Astrocyte of the cerebellum (primary cell): Measurements from ENCODE around the gene UMODL1.

Experiments
- DNase-seq: peaks from one replicate; pipeline ENCODE4 v3.0.0-alpha.2; 2011; ENCODE audit warnings: low read depth
- H3K4me3 ChIP-seq: 2 replicates; pipeline ENCODE4 v1.5.1; 2011; ENCODE audit warnings: mild to moderate bottlenecking, low read depth, low read length, moderate library complexity
- in situ Hi-C: cut with HindIII; loops from 2 replicates; pipeline ENCODE4 v1.10.0; 2017; ENCODE audit warnings: low sequenced_read_pairs
- TF ChIP-seq, protein P1 (sequence below): IDR thresholded peaks from 2 replicates; pipeline ENCODE4 v1.5.1; 2012; ENCODE audit warnings: low read length, low read depth, moderate library complexity, mild to moderate bottlenecking; ENCODE audit errors: missing control alignments

The UMODL1 gene

DNA sequence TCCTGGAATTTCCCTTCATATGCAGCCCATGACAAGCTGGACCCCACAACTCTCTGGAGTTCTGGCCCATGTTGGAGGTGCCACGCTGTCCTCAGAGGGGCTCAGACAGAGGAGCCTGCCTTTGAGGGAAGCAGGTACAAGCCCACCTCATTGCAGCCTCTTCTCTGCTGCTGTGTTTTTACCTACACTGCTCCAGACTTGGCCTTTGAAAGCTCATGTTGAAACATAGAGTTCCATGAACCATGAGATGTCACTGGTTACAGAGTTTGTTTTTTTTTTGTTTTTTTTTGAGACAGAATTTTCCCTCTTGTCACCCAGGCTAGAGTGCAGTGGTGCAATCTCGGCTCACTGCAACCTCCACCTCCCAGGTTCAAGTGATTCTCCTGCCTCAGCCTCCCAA is 38.9 kb upstream of the UMODL1 start:
- in situ Hi-C loops = no loop called here
- no peak overlapping the region for H3K4me3 ChIP-seq
- TF ChIP-seq, protein P1, sequence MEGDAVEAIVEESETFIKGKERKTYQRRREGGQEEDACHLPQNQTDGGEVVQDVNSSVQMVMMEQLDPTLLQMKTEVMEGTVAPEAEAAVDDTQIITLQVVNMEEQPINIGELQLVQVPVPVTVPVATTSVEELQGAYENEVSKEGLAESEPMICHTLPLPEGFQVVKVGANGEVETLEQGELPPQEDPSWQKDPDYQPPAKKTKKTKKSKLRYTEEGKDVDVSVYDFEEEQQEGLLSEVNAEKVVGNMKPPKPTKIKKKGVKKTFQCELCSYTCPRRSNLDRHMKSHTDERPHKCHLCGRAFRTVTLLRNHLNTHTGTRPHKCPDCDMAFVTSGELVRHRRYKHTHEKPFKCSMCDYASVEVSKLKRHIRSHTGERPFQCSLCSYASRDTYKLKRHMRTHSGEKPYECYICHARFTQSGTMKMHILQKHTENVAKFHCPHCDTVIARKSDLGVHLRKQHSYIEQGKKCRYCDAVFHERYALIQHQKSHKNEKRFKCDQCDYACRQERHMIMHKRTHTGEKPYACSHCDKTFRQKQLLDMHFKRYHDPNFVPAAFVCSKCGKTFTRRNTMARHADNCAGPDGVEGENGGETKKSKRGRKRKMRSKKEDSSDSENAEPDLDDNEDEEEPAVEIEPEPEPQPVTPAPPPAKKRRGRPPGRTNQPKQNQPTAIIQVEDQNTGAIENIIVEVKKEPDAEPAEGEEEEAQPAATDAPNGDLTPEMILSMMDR = no peak
- DNase-seq = no peak

DNA sequence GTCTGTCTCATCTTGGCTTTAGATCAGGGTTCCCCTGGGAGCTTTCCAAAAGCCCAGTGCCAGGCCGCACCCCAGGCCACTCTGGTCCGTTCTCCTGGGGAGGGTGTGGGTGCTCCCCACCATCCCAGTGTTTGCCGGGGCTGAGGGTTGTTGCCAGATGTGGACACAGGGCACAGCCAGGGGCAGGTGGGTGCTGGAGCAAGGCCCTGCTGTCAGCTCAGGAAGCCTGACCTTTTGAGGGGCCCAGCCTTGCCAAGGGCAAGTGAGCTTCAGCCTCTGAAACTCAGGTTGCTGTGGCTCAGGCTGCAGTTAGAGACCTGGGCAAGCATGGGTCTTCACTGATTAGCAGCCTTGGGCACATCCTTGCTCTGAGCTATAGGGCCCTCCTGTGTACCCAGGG is 38.1 kb upstream of the UMODL1 start:
- H3K4me3 ChIP-seq = no peak overlapping the region
- DNase-seq = no peak
- in situ Hi-C loops = no loop called here
- TF ChIP-seq, protein P1 = no peak

DNA sequence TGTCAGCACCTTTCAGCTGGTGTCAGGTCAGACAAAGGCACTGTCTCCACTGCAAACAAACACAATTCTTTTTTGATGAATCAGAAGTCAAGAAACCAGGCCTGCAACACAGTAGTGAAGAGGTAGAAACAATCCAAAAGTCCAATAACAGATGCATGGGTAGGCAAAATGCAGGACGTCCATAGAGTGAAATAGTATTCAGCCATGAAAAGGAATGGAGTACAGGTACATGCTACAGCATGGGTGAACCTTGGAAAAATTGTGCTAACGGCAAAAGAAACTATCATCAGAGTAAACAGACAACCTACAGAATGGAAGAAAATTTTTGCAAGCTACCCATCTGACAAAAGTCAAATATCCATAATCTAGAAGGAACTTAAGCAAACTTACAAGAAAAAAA is 34.8 kb upstream of the UMODL1 start:
- TF ChIP-seq, protein P1 = no peak
- H3K4me3 ChIP-seq = no peak overlapping the region
- DNase-seq = no peak
- in situ Hi-C loops = no loop called here

DNA sequence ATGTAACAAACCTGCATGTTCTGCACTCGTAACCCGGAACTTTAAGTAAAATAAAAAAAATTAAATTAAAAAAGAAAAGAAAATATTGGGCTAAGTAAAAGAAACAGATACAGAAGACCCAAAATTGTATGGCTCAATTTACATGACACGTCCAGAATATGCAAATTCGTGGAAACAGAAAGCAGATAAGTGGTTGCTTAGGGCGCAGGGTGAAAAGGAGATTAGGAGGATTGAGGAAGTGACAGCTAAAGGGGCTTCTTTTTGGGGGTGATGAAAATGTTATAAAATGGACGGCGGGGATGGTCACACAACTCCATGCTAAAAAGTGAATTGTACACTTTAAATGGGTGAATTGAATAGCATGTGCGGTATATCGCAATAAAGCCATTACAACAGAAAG is 33.6 kb upstream of the UMODL1 start:
- TF ChIP-seq, protein P1 = no peak
- no peak overlapping the region for H3K4me3 ChIP-seq
- no peak for DNase-seq
- in situ Hi-C loops = no loop called here

DNA sequence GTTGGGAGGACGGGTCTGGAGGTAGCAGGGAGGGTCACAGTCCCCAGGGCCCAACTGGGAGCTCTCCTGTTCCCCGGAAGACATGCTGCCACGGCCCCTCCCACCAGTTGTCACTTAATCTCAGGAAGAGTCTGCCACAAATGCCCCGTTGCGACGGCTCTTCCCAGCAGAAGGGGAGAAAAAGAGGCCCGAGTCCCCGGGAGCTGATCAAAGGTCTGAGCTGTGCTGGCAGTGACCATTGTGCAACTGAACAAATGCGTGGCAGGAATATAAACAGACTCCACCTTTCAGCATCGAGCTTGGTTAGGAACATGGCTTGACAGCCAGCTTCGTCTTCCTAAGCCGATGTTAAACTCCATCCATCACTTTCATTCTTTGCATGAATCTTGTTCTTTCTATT is 33.2 kb upstream of the UMODL1 start:
- in situ Hi-C loops = no loop called here
- H3K4me3 ChIP-seq = no peak overlapping the region
- TF ChIP-seq, protein P1 = no peak
- DNase-seq = no peak

DNA sequence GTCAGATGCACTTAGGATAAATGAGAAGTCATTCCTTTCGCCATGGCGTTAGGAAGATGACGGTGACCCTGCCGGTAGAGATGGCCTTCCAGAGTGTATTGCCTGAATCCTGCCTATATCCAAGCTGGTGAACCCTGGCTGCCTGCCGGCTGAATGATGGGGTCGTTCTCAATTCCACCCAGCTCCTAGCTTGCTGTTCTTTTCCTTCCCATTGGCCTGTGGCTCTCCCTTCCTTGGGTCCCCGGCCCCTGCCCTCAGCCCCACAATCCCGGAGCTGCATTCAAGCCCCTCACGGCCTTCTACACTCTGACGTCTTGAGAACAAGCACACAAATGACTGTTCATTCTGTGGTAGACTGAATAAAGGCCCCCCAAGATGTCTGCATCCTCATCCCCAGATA is 32.7 kb upstream of the UMODL1 start:
- in situ Hi-C loops = no loop called here
- no peak overlapping the region for H3K4me3 ChIP-seq
- DNase-seq = no peak
- TF ChIP-seq, protein P1 = no peak
